Kidney tubule cell (primary cell): Measurements from ENCODE around the gene CSAG1.
"Not testable (repeated sequence)": the region's sequence is repeated elsewhere in the genome, so short reads cannot be mapped to it uniquely, and the experiment has no call there.

Experiments used
- DNase-seq: peaks from one replicate; pipeline ENCODE4 v3.0.0-alpha.2; 2018; ENCODE audit warnings: low spot score

The CSAG1 gene

DNA sequence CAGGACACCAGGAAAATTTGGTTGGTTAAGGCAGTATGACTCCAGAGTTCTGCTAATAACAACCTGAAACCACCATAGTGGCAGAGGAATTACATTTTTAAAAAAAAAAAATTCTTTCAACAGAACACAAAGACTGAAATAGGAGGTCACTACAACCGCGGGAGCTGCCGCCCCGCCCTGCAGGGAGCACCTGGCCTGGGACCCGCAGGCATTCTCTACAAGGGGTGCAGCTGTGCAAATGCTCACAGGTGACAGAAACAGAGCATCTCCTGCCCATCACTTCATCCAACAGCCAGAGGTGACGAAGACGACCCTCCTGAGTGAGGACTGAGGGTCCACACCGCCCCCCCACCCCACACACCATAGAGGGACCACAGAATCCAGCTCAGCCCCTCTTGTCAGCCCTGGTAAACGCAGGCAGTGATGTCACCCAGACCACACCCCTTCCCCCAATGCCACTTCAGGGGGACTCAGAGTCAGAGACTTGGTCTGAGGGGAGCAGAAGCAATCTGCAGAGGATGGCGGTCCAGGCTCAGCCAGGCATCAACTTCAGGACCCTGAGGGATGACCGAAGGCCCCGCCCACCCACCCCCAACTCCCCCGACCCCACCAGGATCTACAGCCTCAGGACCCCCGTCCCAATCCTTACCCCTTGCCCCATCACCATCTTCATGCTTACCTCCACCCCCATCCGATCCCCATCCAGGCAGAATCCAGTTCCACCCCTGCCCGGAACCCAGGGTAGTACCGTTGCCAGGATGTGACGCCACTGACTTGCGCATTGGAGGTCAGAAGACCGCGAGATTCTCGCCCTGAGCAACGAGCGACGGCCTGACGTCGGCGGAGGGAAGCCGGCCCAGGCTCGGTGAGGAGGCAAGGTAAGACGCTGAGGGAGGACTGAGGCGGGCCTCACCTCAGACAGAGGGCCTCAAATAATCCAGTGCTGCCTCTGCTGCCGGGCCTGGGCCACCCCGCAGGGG, 35.3 kb downstream of the CSAG1 start, which contains the start of gene MAGEA3:
MAGEA3 (plus strand) TSS at position 843 of the 980 bp plus-strand sequence. CDS start 2,039 bp downstream, outside the sequence.
- not testable (repeated sequence) for DNase-seq

DNA sequence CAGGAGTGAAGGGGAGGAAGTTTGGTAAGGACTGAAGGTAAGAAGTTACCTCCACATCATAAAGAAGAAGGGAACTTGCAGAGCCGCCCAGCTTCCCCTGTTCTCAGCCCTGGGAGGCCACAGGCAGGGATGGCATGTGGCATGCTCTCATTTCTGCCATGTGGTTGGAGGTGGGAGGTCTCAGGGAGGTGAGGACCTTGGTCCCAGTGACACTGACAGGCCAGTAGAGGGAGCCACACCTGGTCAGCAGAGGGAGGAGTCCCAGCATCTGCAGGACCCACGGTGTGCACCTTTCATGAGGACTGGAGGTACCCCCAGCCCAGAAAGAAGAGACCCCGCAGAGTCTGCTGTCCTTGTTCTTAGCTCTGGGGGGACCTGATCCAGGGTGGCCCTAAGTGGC, 52.5 kb downstream of the CSAG1 start:
- not testable (repeated sequence) for DNase-seq
